Measurements from ENCODE around the gene COPS4.
"Not testable (repeated sequence)": the region's sequence is repeated elsewhere in the genome, so short reads cannot be mapped to it uniquely, and the experiment has no call there.

The COPS4 gene

GRCh38 chr4:83034630-83035494 is at the start of gene COPS4:
Gene COPS4, plus strand, starts transcription at chr4:83035183. Its CDS starts 42 bp downstream, at chr4:83035225.
- peak; percentile 85 for DNase-seq (ENCODE audit: low read depth)

- not testable (repeated sequence) for DNase-seq (ENCODE audit: low read depth)
These were observed 47.5 kb upstream of the COPS4 start for GRCh38 chr4:82987519-82987918.

GRCh38 chr4:82988323-82988832 is 46.6 kb upstream of the COPS4 start:
- DNase-seq (ENCODE audit: low read depth), result no peak

- no peak for DNase-seq (ENCODE audit: low read depth)
These were observed 45.2 kb upstream of the COPS4 start for GRCh38 chr4:82989575-82990429.

- DNase-seq (ENCODE audit: low read depth), result no peak
These were observed 40.1 kb upstream of the COPS4 start for GRCh38 chr4:82994834-82995233.

- no peak for DNase-seq (ENCODE audit: low read depth)
These were observed 36.1 kb upstream of the COPS4 start for GRCh38 chr4:82998898-82999297.

GRCh38 chr4:83002329-83002728 is 32.7 kb upstream of the COPS4 start:
- no peak for DNase-seq (ENCODE audit: low read depth)

GRCh38 chr4:83003044-83003791 is 31.8 kb upstream of the COPS4 start:
- not testable (repeated sequence) for DNase-seq (ENCODE audit: low read depth)

GRCh38 chr4:83009529-83009928 is 25.5 kb upstream of the COPS4 start:
- no peak for DNase-seq (ENCODE audit: low read depth)

- no peak for DNase-seq (ENCODE audit: low read depth)
These were observed 24.9 kb upstream of the COPS4 start for GRCh38 chr4:83010111-83010521.

- peak; percentile 58 for DNase-seq (ENCODE audit: low read depth)
These were observed 24.3 kb upstream of the COPS4 start, which contains the start of gene LIN54 for GRCh38 chr4:83010522-83011318. Gene LIN54, minus strand, starts transcription at chr4:83010823. Its CDS starts 25,979 bp downstream, at chr4:82984844.

GRCh38 chr4:83011689-83012199 is 23.2 kb upstream of the COPS4 start:
- DNase-seq (ENCODE audit: low read depth), result no peak

GRCh38 chr4:83012200-83012686 is 22.7 kb upstream of the COPS4 start:
- DNase-seq (ENCODE audit: low read depth), result no peak

- peak; percentile 92 for DNase-seq (ENCODE audit: low read depth)
These were observed 22.1 kb upstream of the COPS4 start for GRCh38 chr4:83012687-83013419.

- no peak for DNase-seq (ENCODE audit: low read depth)
These were observed 21.5 kb upstream of the COPS4 start for GRCh38 chr4:83013420-83013867.

- DNase-seq (ENCODE audit: low read depth), result no peak
These were observed 21.1 kb upstream of the COPS4 start for GRCh38 chr4:83013902-83014301.

GRCh38 chr4:83019794-83020494 is 15.0 kb upstream of the COPS4 start:
- DNase-seq (ENCODE audit: low read depth), result no peak

GRCh38 chr4:83022724-83023450 is 12.1 kb upstream of the COPS4 start:
- no peak for DNase-seq (ENCODE audit: low read depth)
